ENCODE results near the gene LBHD2.

Gene LBHD2

DNA sequence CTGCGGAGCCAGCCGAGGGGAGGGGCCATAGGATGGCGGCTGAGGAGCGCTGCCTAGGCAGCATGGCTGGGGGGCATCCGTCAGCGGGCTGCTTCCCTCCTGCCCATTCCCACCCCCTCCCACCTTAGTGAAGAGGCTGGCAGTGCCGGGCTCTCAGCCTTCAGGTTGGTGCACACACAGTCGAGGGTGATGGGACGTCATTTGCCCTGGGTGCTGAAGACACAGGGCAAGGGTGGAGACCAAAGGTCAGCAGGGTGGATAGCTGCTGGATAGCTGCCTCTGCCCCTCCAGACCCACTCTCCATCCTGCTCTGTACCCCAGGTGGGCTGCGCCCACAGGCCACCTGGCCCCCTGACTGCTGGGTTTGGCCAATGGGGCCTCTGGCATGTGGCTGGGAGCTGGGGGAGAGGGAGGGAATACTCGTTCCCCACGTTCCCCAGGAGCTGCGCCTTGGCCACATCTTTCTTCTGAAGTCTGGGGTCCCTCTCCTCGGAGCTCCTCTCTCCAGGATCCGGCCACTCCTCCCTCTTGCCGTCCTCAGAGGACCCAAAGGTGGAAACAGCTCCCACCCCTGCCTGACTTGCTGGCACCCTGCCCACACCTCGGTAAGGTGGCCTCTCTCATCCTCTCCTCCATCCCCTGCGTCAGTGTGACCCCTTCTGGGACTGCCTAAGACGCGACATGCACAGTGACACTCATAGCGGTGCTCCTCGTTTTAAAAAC lies 15.5 kb upstream of the LBHD2 start:
- DNase-seq: no peak

GRCh38 chr14:103070263-103070885 lies 13.6 kb upstream of the LBHD2 start:
- no peak for DNase-seq

- DNase-seq: no peak
These were observed 13.0 kb upstream of the LBHD2 start for GRCh38 chr14:103070971-103071542.

- DNase-seq: no peak
These were observed 12.3 kb upstream of the LBHD2 start for GRCh38 chr14:103071544-103072251.

- no peak for DNase-seq
These were observed 11.2 kb upstream of the LBHD2 start for GRCh38 chr14:103072595-103073366.

GRCh38 chr14:103073367-103073875 lies 10.6 kb upstream of the LBHD2 start:
- no peak for DNase-seq

GRCh38 chr14:103073876-103074728 lies 9.9 kb upstream of the LBHD2 start:
- no peak for DNase-seq

DNA sequence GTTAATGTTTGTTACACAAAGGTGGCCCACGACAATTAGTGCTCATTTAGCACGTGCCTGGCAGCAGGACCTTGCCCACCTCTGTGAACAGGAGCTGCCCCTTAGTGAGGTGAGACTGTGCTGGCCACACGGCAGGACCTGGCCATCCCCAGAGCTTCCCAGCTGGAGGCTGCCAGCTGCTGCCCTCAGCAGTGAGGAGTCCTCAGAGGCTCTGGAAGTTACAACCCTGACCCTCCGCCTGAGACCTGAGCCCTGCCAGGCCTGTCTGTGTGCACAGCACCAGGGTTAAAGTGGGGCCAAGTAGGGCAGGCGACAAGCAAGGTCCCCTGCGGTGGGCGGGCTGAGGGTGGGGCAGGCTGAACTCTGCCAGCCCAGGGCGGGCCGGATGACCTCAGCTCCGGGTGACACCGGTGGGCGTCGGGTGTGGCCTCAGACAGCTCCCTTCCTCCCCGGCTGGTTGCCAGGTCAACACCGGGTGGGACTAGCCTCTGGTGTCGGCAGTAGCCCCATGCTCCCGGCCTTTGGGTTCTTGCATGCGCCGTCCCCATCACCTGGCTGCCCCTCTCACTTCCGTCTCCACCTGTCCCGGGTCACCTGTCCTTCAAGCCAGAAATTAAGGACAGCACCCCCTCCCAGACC lies 9.2 kb upstream of the LBHD2 start:
- no peak for DNase-seq

- DNase-seq: peak; percentile 78
These were observed 5.6 kb upstream of the LBHD2 start for GRCh38 chr14:103078420-103078749.

DNA sequence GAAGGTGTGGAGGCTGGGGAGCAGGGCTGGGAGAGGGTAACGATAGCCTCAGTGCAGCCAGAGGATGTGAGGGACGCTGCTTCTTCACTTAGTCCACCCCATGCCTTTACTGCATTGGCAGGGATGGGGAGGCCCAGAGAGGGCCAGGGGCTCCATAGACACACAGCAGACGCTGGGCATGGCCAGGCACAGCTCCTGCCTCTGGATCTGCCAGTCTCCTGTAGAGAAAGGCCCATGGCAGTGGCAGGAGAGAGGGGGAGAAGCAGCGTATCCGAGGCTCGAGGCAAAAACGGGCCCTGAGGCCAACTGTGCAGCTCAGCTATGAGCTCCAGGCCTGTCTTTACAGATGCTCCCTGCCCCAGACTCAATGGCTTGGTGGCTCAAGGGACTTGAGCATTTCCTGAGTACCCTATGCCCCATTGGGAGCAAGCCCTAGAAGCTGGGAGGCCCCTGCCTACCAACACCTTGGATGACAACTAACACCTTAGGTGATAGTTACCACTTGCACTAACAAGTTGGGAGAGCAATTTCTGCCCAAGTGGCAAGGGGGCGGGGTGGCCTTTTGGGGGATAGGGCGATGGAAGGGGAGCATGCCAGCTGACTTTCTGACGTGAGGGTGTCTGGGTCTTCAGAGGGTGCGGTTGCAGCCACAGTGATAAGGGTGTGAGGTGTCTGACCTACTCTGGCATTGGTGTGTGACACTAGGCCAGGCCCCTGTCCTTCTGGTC lies 5.0 kb upstream of the LBHD2 start:
- DNase-seq: no peak

DNA sequence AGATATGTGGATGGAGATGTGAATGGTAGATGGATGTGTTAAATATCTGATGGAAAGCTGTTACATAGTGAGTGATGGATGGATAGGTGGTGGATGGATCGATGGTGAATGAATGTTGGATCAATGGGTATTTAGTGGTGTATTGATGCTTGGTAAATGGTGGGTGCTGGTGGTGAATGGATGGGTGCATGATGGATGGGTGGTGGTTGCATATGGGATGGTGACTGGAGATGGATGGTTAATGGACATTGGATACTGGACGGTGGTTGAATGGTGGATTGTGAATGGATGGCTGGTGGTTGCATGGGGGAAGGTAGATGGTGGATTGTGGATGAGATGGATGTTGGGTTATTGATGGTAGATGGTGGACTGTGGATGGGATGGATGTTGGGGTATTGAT lies 2.1 kb upstream of the LBHD2 start:
- DNase-seq: no peak

- DNase-seq: no peak
These were observed 1.4 kb downstream of the LBHD2 start for GRCh38 chr14:103085106-103086091.

GRCh38 chr14:103086771-103087342 lies 2.8 kb downstream of the LBHD2 start:
- no peak for DNase-seq

DNA sequence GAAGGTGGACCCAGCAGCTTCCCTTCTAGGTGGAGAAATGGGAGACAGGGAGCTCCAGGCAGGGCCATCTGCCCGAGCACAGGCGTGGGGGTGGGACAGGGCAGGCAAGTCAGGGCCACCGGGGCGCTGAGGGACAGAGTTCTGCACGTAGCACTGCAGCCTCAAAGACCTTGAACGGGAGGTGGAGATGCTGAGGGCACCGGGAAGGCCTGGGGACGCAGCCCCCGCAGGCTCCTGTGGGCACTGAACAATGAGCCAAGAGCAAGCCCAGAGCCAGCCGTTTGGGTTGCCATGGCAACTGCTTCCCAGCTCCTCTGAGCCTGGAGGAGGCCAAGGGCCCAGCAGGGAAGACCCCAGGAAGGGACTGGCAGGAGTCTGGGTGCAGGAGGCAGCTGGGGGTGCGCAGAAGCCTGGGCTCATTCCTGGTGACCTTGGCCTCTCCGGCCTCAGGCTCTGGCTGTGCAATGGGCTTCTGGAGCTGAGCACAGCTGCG lies 3.4 kb downstream of the LBHD2 start:
- DNase-seq: no peak

DNA sequence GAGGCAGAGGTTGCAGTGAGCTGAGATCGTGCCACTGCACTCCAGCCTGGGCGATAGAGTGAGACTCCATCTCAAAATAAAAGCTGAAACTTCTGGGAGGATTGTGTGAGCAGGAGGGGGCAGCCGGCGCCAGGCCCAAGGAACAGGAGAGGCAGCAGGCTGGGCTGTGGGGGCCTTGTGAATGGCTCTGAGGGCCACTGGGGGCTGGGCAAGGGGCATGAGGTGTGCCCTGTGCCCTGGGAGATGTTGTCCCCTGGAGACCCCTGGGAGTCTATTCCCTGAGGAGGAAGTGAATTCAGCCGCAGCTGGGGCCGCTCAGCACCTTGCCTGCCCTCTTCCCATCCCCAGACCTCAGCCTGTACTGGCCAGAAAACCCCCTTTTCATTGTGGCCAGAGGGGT lies 4.9 kb downstream of the LBHD2 start:
- DNase-seq: no peak

GRCh38 chr14:103089386-103090335 lies 5.7 kb downstream of the LBHD2 start:
- DNase-seq: no peak

- no peak for DNase-seq
These were observed 6.5 kb downstream of the LBHD2 start for GRCh38 chr14:103090481-103091020.

All from central memory CD4-positive, alpha-beta T cell (primary cell).